ENCODE data around the gene SLC16A6.

DNA sequence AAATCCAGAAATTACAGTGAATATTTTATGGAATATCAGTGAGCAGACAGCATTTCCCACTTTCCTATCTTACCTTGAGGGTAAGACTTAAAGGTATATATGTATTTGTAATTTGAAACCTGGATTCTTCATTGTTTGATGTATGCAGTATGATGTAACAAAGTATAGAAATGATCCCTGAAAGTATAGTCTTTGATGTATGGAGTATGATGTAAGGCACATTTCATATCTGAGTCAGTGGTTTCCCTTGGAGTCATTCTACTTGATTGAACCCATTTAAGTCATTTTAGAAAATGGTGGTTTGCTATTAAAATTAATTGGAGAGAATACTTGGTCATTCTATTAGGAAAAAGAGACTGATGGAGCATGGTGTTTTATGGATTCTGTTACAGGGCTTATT is 33.0 kb downstream of the SLC16A6 start:
- TF ChIP-seq ZFX (IDR thresholded peaks at IDR 0.05; ENCODE audit: borderline replicate concordance) (no peak), CTCF (IDR thresholded peaks at IDR 0.05) (no peak)
